H1 (cell line): ENCODE measurements around the gene ULBP1. TPM values are rescaled to one million over a fixed set of nuclear protein-coding genes. Genes with fewer than 3 reads are reported as not detected.

ENCODE experiments used
- CTCF ChIA-PET: fragments of 300-600 bp; sonication (Branson Sonifier 250); formaldehyde crosslinking; loops from one replicate; lab custom pipeline; 2021; ENCODE audit not compliant: partially characterized antibody; lab: Charles Lee
- POLR2A ChIA-PET: fragments of 300-600 bp; sonication (Branson Sonifier 250); formaldehyde crosslinking; loops from one replicate; lab custom pipeline; 2021; ENCODE audit warnings: inconsistent platforms; ENCODE audit not compliant: partially characterized antibody; lab: Charles Lee
- DNase-seq, 2 experiments: peaks; one replicate each; pipeline versions ENCODE4 v3.0.0 to v3.0.0-alpha.2; 2010 to 2022; ENCODE audit warnings: low spot score in 2 of 2, low read depth in 1 of 2, mixed read lengths in 1 of 2
- FAIRE-seq: peaks from 2 replicates; lab custom pipeline; 2011; peaks lifted over from hg19 to GRCh38; lab: Jason Lieb, UNC
- H2AFZ ChIP-seq: 2 replicates; pipeline ENCODE4 v1.8.1; 2012; ENCODE audit warnings: low read length, inconsistent platforms
- H2AK5ac ChIP-seq: 2 replicates; pipeline ENCODE4 v1.6.1; 2013; ENCODE audit warnings: low read depth, low read length
- H2BK120ac ChIP-seq: replicated peaks from 2 replicates; pipeline ENCODE3; 2013; ENCODE audit warnings: low read depth, low read length, inconsistent platforms
- H2BK12ac ChIP-seq: 2 replicates; pipeline ENCODE4 v1.6.1; 2013; ENCODE audit warnings: low read depth, low read length
- H2BK15ac ChIP-seq: 2 replicates; pipeline ENCODE4 v1.6.1; 2013; ENCODE audit warnings: low read length
- H2BK20ac ChIP-seq: 2 replicates; pipeline ENCODE4 v1.6.1; 2013; ENCODE audit warnings: low read length
- H2BK5ac ChIP-seq: 2 replicates; pipeline ENCODE4 v1.6.1; 2013; ENCODE audit warnings: low read depth, low read length
- H3K14ac ChIP-seq: 2 replicates; pipeline ENCODE4 v1.6.1; 2013; ENCODE audit warnings: inconsistent platforms; ENCODE audit not compliant: insufficient read length
- H3K18ac ChIP-seq: 2 replicates; pipeline ENCODE4 v1.6.1; 2013; ENCODE audit warnings: low read length; ENCODE audit errors: extremely low read depth
- H3K23ac ChIP-seq: 2 replicates; pipeline ENCODE4 v1.6.1; 2013; ENCODE audit warnings: inconsistent platforms; ENCODE audit not compliant: insufficient read length
- H3K23me2 ChIP-seq: 2 replicates; pipeline ENCODE4 v1.6.1; 2013; ENCODE audit warnings: low read depth, low read length
- H3K27ac ChIP-seq: 2 replicates; pipeline ENCODE4 v1.6.1; 2011; ENCODE audit warnings: low read depth, low read length, inconsistent platforms
- H3K27me3 ChIP-seq, 4 experiments: replicated peaks in 1 of 4; 1 replicate in 1 of 4; 2 replicates in 3 of 4; pipeline versions ENCODE4 v1.6.1 to v1.8.1; 2011 to 2013; ENCODE audit warnings: low read length in 3 of 4, mild to moderate bottlenecking in 3 of 4, inconsistent platforms in 2 of 4, mixed read lengths in 2 of 4, moderate library complexity in 1 of 4; ENCODE audit not compliant: control insufficient read depth in 3 of 4, insufficient read depth in 3 of 4; ENCODE audit errors: extremely low read depth in 1 of 4
- H3K36me3 ChIP-seq, 4 experiments: 2 replicates each; pipeline versions ENCODE4 v1.6.1 to v1.8.1; 2011 to 2013; ENCODE audit warnings: mild to moderate bottlenecking in 4 of 4, low read length in 3 of 4, moderate library complexity in 2 of 4, control low read depth in 1 of 4, inconsistent platforms in 1 of 4; ENCODE audit not compliant: insufficient read depth in 4 of 4, control insufficient read depth in 2 of 4
- H3K4ac ChIP-seq: replicated peaks from 2 replicates; pipeline ENCODE3; 2013; ENCODE audit warnings: low read length, low read depth, mixed read lengths, inconsistent platforms; ENCODE audit not compliant: insufficient read length
- H3K4me1 ChIP-seq, 4 experiments: replicated peaks in 1 of 4; 1 replicate in 1 of 4; 2 replicates in 3 of 4; pipeline versions ENCODE4 v1.6.1 to v1.8.1; 2011 to 2013; ENCODE audit warnings: low read length in 3 of 4, inconsistent platforms in 2 of 4, mixed read lengths in 1 of 4; ENCODE audit not compliant: insufficient read depth in 4 of 4, control insufficient read depth in 3 of 4
- H3K4me2 ChIP-seq, 2 experiments: 2 replicates each; pipeline versions ENCODE4 v1.6.1 to v1.8.1; 2011 to 2013; ENCODE audit warnings: low read depth in 2 of 2, low read length in 2 of 2, control low read depth in 1 of 2, inconsistent platforms in 1 of 2, mild to moderate bottlenecking in 1 of 2; ENCODE audit not compliant: insufficient read depth in 1 of 2
- H3K4me3 ChIP-seq, 4 experiments: fragments of 200-600, 300-600 bp in 1 of 4; sonication (generic), shearing (Covaris generic), sonication (Bioruptor Twin) in 1 of 4; 2 replicates each; pipeline versions ENCODE4 v1.5.1 to v1.8.1; 2011 to 2016; ENCODE audit warnings: low read length in 4 of 4, low read depth in 3 of 4, control low read depth in 2 of 4, inconsistent platforms in 2 of 4, mild to moderate bottlenecking in 2 of 4, mixed read lengths in 1 of 4, moderate library complexity in 1 of 4; ENCODE audit not compliant: insufficient read depth in 2 of 4; ENCODE audit errors: extremely low read depth in 1 of 4
- H3K56ac ChIP-seq: replicated peaks from 2 replicates; pipeline ENCODE3; 2013; ENCODE audit warnings: low read depth, mild to moderate bottlenecking, mixed read lengths, low read length, inconsistent platforms; ENCODE audit not compliant: insufficient read length
- H3K79me1 ChIP-seq: 2 replicates; pipeline ENCODE4 v1.6.1; 2013; ENCODE audit warnings: low read depth, low read length, control low read depth
- H3K79me2 ChIP-seq, 2 experiments: 2 replicates each; pipeline versions ENCODE4 v1.6.1 to v1.8.1; 2012 to 2013; ENCODE audit warnings: low read length in 2 of 2, mild to moderate bottlenecking in 2 of 2, inconsistent platforms in 1 of 2; ENCODE audit not compliant: insufficient read depth in 2 of 2, control insufficient read depth in 1 of 2
- H3K9ac ChIP-seq, 4 experiments: replicated peaks in 1 of 4; 1 replicate in 1 of 4; 2 replicates in 3 of 4; pipeline versions ENCODE4 v1.6.1 to v1.8.1; 2011 to 2013; ENCODE audit warnings: low read depth in 3 of 4, low read length in 3 of 4, control low read depth in 2 of 4, mild to moderate bottlenecking in 2 of 4, moderate library complexity in 2 of 4, inconsistent platforms in 1 of 4; ENCODE audit errors: extremely low read depth in 1 of 4
- H3K9me3 ChIP-seq, 2 experiments: 2 replicates each; pipeline versions ENCODE4 v1.6.1 to v1.8.1; 2012 to 2013; ENCODE audit warnings: mild to moderate bottlenecking in 2 of 2, moderate library complexity in 2 of 2, control low read depth in 1 of 2, inconsistent platforms in 1 of 2, low read depth in 1 of 2, low read length in 1 of 2, mixed read lengths in 1 of 2; ENCODE audit not compliant: insufficient read depth in 2 of 2
- H4K20me1 ChIP-seq, 2 experiments: replicated peaks in 1 of 2; 2 replicates each; pipeline versions ENCODE3 to v1.8.1; 2011 to 2013; ENCODE audit warnings: inconsistent platforms in 2 of 2, low read length in 2 of 2, mild to moderate bottlenecking in 1 of 2; ENCODE audit not compliant: insufficient read depth in 2 of 2, control insufficient read depth in 1 of 2
- H4K5ac ChIP-seq: 2 replicates; pipeline ENCODE4 v1.6.1; 2013; ENCODE audit warnings: low read length, low read depth, mixed read lengths, inconsistent platforms; ENCODE audit not compliant: insufficient read length
- H4K8ac ChIP-seq: 2 replicates; pipeline ENCODE4 v1.8.0; 2013; ENCODE audit warnings: mild to moderate bottlenecking, moderate library complexity, low read length, inconsistent platforms; ENCODE audit not compliant: insufficient read depth; ENCODE audit errors: extremely low read depth
- H4K91ac ChIP-seq: replicated peaks from 2 replicates; pipeline ENCODE3; 2013; ENCODE audit warnings: low read length, mixed read lengths, inconsistent platforms; ENCODE audit not compliant: insufficient read length
- ATF3 ChIP-seq: IDR thresholded peaks from 2 replicates; pipeline ENCODE4 v1.6.1; 2011; ENCODE audit warnings: low read depth, mild to moderate bottlenecking, low read length; ENCODE audit not compliant: insufficient read depth
- CHD2 ChIP-seq: IDR thresholded peaks from 2 replicates; pipeline ENCODE4 v1.6.1; 2012; ENCODE audit warnings: low read length, improper control_type of control experiment
- E2F6 ChIP-seq: IDR thresholded peaks from 2 replicates; pipeline ENCODE4 v1.6.1; 2012; ENCODE audit warnings: inconsistent platforms
- KDM1A ChIP-seq: fragments of 200-600, 300-600 bp; sonication (generic); IDR thresholded peaks from 2 replicates; pipeline ENCODE4 v1.7.1; 2016; ENCODE audit warnings: mild to moderate bottlenecking, low read length, borderline replicate concordance
- KDM4A ChIP-seq: IDR thresholded peaks from one replicate; pipeline ENCODE4 v1.7.1; 2012; ENCODE audit warnings: low read depth, mild to moderate bottlenecking, moderate library complexity, low read length, inconsistent platforms; ENCODE audit not compliant: severe bottlenecking
- POLR2A ChIP-seq, 2 experiments: IDR thresholded peaks; 1 replicate in 1 of 2; 2 replicates in 1 of 2; pipeline ENCODE4 v1.6.1; 2011; ENCODE audit warnings: low read depth in 2 of 2, low read length in 2 of 2, mild to moderate bottlenecking in 2 of 2; ENCODE audit errors: control extremely low read depth in 1 of 2
- RXRA ChIP-seq: IDR thresholded peaks from 2 replicates; pipeline ENCODE4 v1.6.1; 2011; ENCODE audit warnings: low read depth, mild to moderate bottlenecking, low read length, moderate library complexity; ENCODE audit not compliant: insufficient read depth
- SP4 ChIP-seq: IDR thresholded peaks from 2 replicates; pipeline ENCODE4 v1.6.1; 2012; ENCODE audit warnings: low read length, inconsistent platforms
- TCF12 ChIP-seq: IDR thresholded peaks from 2 replicates; pipeline ENCODE4 v1.6.1; 2011; ENCODE audit warnings: low read depth, mild to moderate bottlenecking, low read length
- ZNF274 ChIP-seq: IDR thresholded peaks from 2 replicates; pipeline ENCODE4 v1.7.0; 2012; ENCODE audit warnings: low read length, borderline replicate concordance; ENCODE audit errors: extremely low read depth
- WGBS, 2 experiments: shearing (Covaris generic) in 1 of 2; methylation state at CpG; one replicate each; pipeline versions ENCODE4 v1.1.6 to v1.1.7; 2013 to 2015; ENCODE audit warnings: low lambda C conversion rate in 2 of 2, mixed read lengths in 2 of 2, inconsistent platforms in 1 of 2, low coverage in 1 of 2, missing lambda C conversion rate in 1 of 2; ENCODE audit not compliant: insufficient replicate concordance in 2 of 2, insufficient coverage in 1 of 2, insufficient read length in 1 of 2; ENCODE audit errors: extremely low coverage in 1 of 2, missing lambda C conversion rate in 1 of 2; 5-methylcytosine and 5-hydroxymethylcytosine counted together
- polyA plus RNA-seq, 7 experiments: library from polyadenylated mRNA; depleted of rRNA in 3 of 7; stranded (reverse) in 5 of 7; unstranded in 2 of 7; fragments of >200 nt in 5 of 7; fragments of 200-250 nt in 2 of 7; gene quantifications; 1 replicate in 5 of 7; 2 replicates in 1 of 7; 4 replicates in 1 of 7; pipeline versions ENCODE4 v1.2.1 to v1.2.3, GENCODE V29; 2011 to 2013; ENCODE audit warnings: missing spikeins in 2 of 7, mixed read lengths in 2 of 7
- total RNA-seq: library from RNA; stranded (reverse); fragmentation: NEBNext Ultra II Directional; extraction: Animal tissue kit (Norgen Biotek cat#: 25700); gene quantifications from 2 replicates; pipeline ENCODE4 v1.2.1, GENCODE V29; 2021
- TF ChIP-seq, protein P1 (sequence below), 3 experiments: IDR thresholded peaks; 1 replicate in 2 of 3; 2 replicates in 1 of 3; pipeline versions ENCODE4 v1.5.1 to v1.6.1; 2011; ENCODE audit warnings: low read length in 3 of 3, mild to moderate bottlenecking in 3 of 3, inconsistent platforms in 2 of 3, low read depth in 1 of 3, moderate library complexity in 1 of 3; ENCODE audit not compliant: insufficient read depth in 1 of 3; ENCODE audit errors: control extremely low read depth in 1 of 3

Gene ULBP1
- total and polyA plus RNA-seq, 2 of the 8 experiments (the other 6 are each of a cell fraction or from before 2014, with no cell fraction given): 0.32 to 0.60 TPM

- Histone ChIP-seq H3K9ac (no peak overlapping the region), H2AFZ (no peak overlapping the region), H3K14ac (no peak overlapping the region), H3K79me2 (no peaks in the 10 kb centered on the region), H4K5ac (no peak overlapping the region), H3K27me3 (peaks cover 20 to 68% (median 45%) of the 10 kb centered on the region in 4 experiments), H4K20me1 (peaks cover 0 to 3% of the 10 kb centered on the region in 2 experiments), H3K4me2 (no peak overlapping the region), H3K9me3 (no peaks in the 10 kb centered on the region), H2BK120ac (no peak overlapping the region), H2BK5ac (no peak overlapping the region), H2BK12ac (no peak overlapping the region), H2BK20ac (no peak overlapping the region), H3K4me1 (peaks cover 0 to 2% (median 0%) of the 10 kb centered on the region in 4 experiments; a peak in 1 of 7 replicates), H3K27ac (no peak overlapping the region), H3K4me3 (no peak overlapping the region), H3K56ac (no peak overlapping the region), H3K36me3 (no peaks in the 10 kb centered on the region), H3K23ac (no peak overlapping the region), H2BK15ac (no peak overlapping the region), H3K79me1 (no peaks in the 10 kb centered on the region), H3K18ac (no peak overlapping the region), H3K23me2 (peaks cover 1% of the 10 kb centered on the region; the same call in 1 of the 2 replicates), H3K4ac (no peak overlapping the region), H2AK5ac (no peak overlapping the region), H4K91ac (no peak overlapping the region), H4K8ac (no peak overlapping the region)
- DNase-seq (peak in 1 of 2 experiments; percentile 20), FAIRE-seq (no peak)
- WGBS, 2 experiments: 84% methylated on average over 9 of the region's 9 CpGs; no CpG with 5 or more reads in 1 of the 2 experiments
- ChIA-PET CTCF (interaction anchor here (0.6 to 2.3 kb wide), 9 partner anchors 10 to 650 kb away, joined by 3 to 15 read pairs (median 5); no protein-coding TSS in a partner anchor), POLR2A (no interaction called here)
- no peak for TF ChIP-seq E2F6
- no peak for TF ChIP-seq ATF3
- TF ChIP-seq POLR2A (IDR thresholded peaks at IDR 0.05; ENCODE audit: control extremely low read depth in 1 of 2, low read depth in 2 of 2, low read length in 2 of 2): no peak
- TF ChIP-seq KDM1A: no peak
- TF ChIP-seq RXRA: no peak
- TF ChIP-seq, protein P1, sequence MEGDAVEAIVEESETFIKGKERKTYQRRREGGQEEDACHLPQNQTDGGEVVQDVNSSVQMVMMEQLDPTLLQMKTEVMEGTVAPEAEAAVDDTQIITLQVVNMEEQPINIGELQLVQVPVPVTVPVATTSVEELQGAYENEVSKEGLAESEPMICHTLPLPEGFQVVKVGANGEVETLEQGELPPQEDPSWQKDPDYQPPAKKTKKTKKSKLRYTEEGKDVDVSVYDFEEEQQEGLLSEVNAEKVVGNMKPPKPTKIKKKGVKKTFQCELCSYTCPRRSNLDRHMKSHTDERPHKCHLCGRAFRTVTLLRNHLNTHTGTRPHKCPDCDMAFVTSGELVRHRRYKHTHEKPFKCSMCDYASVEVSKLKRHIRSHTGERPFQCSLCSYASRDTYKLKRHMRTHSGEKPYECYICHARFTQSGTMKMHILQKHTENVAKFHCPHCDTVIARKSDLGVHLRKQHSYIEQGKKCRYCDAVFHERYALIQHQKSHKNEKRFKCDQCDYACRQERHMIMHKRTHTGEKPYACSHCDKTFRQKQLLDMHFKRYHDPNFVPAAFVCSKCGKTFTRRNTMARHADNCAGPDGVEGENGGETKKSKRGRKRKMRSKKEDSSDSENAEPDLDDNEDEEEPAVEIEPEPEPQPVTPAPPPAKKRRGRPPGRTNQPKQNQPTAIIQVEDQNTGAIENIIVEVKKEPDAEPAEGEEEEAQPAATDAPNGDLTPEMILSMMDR (IDR thresholded peaks at IDR 0.05; ENCODE audit: control extremely low read depth in 1 of 3, insufficient read depth in 1 of 3, low read depth in 1 of 3, low read length in 3 of 3): no peak
- no peak for TF ChIP-seq SP4
- no peak for TF ChIP-seq TCF12
- TF ChIP-seq ZNF274: no peak
- TF ChIP-seq KDM4A: no peak
- TF ChIP-seq CHD2: no peak
Observed at GRCh38 chr6:149951096-149951495, 12.6 kb upstream of the ULBP1 start.
